ENCODE results near the gene EIF3F. TPM values are rescaled to one million over a fixed set of nuclear protein-coding genes. Genes with fewer than 3 reads are reported as not detected.

The EIF3F gene
- total and polyA plus RNA-seq, 2 of the 8 experiments (the other 6 are each of a cell fraction or from before 2014, with no cell fraction given), result 222 to 388 TPM

GRCh38 chr11:7968686-7969085 is 18.5 kb upstream of the EIF3F start:
- Histone ChIP-seq H4K20me1 (replicated peaks in 1 of 2; ENCODE audit: control insufficient read depth in 1 of 2, insufficient read depth in 2 of 2, low read length in 2 of 2) (no peaks in the 10 kb centered on the region), H2AK5ac (ENCODE audit: low read depth, low read length) (no peak overlapping the region), H3K18ac (ENCODE audit: extremely low read depth, low read length) (no peak overlapping the region), H3K79me1 (ENCODE audit: low read depth, low read length) (no peaks in the 10 kb centered on the region), H2BK120ac (replicated peaks; ENCODE audit: low read depth, low read length) (no peak overlapping the region), H2BK15ac (ENCODE audit: low read length) (no peak overlapping the region), H3K4me2 (ENCODE audit: insufficient read depth in 1 of 2, low read depth in 2 of 2, low read length in 2 of 2) (peak overlapping the region in 1 of 2 experiments; percentile 61; a peak in 1 of 4 replicates), H3K9ac (replicated peaks in 1 of 4; ENCODE audit: extremely low read depth in 1 of 4, low read depth in 3 of 4, low read length in 3 of 4) (no peak overlapping the region), H2AFZ (ENCODE audit: low read length) (no peak overlapping the region), H3K4me3 (ENCODE audit: extremely low read depth in 1 of 4, insufficient read depth in 2 of 4, low read depth in 3 of 4, low read length in 4 of 4) (no peak overlapping the region), H2BK5ac (ENCODE audit: low read depth, low read length) (no peak overlapping the region), H4K8ac (ENCODE audit: extremely low read depth, insufficient read depth, low read length) (no peak overlapping the region), H3K27me3 (replicated peaks in 1 of 4; ENCODE audit: control insufficient read depth in 3 of 4, extremely low read depth in 1 of 4, insufficient read depth in 3 of 4, low read length in 3 of 4) (no peaks in the 10 kb centered on the region), H3K9me3 (ENCODE audit: insufficient read depth in 2 of 2, low read depth in 1 of 2, low read length in 1 of 2) (no peaks in the 10 kb centered on the region), H3K14ac (ENCODE audit: insufficient read length) (no peak overlapping the region), H3K4ac (replicated peaks; ENCODE audit: insufficient read length, low read depth, low read length) (no peak overlapping the region), H4K91ac (replicated peaks; ENCODE audit: insufficient read length, low read length) (no peak overlapping the region), H4K5ac (ENCODE audit: insufficient read length, low read depth, low read length) (no peak overlapping the region), H2BK20ac (ENCODE audit: low read length) (no peak overlapping the region), H3K4me1 (replicated peaks in 1 of 4; ENCODE audit: control insufficient read depth in 3 of 4, insufficient read depth in 4 of 4, low read length in 3 of 4) (peaks cover 0 to 6% (median 3%) of the 10 kb centered on the region in 4 experiments; a peak in 2 of 7 replicates), H2BK12ac (ENCODE audit: low read depth, low read length) (no peak overlapping the region), H3K27ac (ENCODE audit: low read depth, low read length) (no peak overlapping the region), H3K23me2 (ENCODE audit: low read depth, low read length) (no peaks in the 10 kb centered on the region), H3K56ac (replicated peaks; ENCODE audit: insufficient read length, low read depth, low read length) (no peak overlapping the region), H3K23ac (ENCODE audit: insufficient read length) (no peak overlapping the region), H3K79me2 (ENCODE audit: control insufficient read depth in 1 of 2, insufficient read depth in 2 of 2, low read length in 2 of 2) (no peaks in the 10 kb centered on the region), H3K36me3 (ENCODE audit: control insufficient read depth in 2 of 4, insufficient read depth in 4 of 4, low read length in 3 of 4) (no peaks in the 10 kb centered on the region)
- DNase-seq (ENCODE audit: low read depth in 1 of 2, low spot score in 2 of 2), result no peak
- WGBS, 2 experiments (ENCODE audit: extremely low coverage in 1 of 2, insufficient coverage in 1 of 2, insufficient read length in 1 of 2, insufficient replicate concordance in 2 of 2, low coverage in 1 of 2, low lambda C conversion rate in 2 of 2, missing lambda C conversion rate in 1 of 2), result 73% methylated on average over 2 of the region's 2 CpGs; no CpG with 5 or more reads in 1 of the 2 experiments
- ChIA-PET CTCF (ENCODE audit: partially characterized antibody) (interaction anchor here (1.0 to 2.1 kb wide), 8 partner anchors 9 to 122 kb away, joined by 4 to 6 read pairs (median 5); partner anchors contain the start of gene EIF3F), POLR2A (ENCODE audit: partially characterized antibody) (interaction anchor here (0.6 to 0.9 kb wide), 2 partner anchors 9 to 18 kb away, joined by 3 read pairs; partner anchors contain the start of gene EIF3F)
- TF ChIP-seq CREB1 (IDR thresholded peaks at IDR 0.05), result no peak
- TF ChIP-seq FOSL1 (IDR thresholded peaks at IDR 0.05; ENCODE audit: insufficient read depth, low read depth, low read length), result no peak
- TF ChIP-seq SP2 (IDR thresholded peaks at IDR 0.05; ENCODE audit: low read length), result no peak
- no peak for TF ChIP-seq CHD2 (IDR thresholded peaks at IDR 0.05; ENCODE audit: low read length)
- no peak for TF ChIP-seq JUN (IDR thresholded peaks at IDR 0.05; ENCODE audit: low read depth, low read length)
- no peak for TF ChIP-seq TAF1 (IDR thresholded peaks at IDR 0.05; ENCODE audit: low read depth, low read length)
- no peak for TF ChIP-seq USF2 (IDR thresholded peaks at IDR 0.05; ENCODE audit: low read length)
- TF ChIP-seq TEAD4 (IDR thresholded peaks at IDR 0.05; ENCODE audit: low read depth, low read length), result no peak
- TF ChIP-seq JUND (IDR thresholded peaks at IDR 0.05; ENCODE audit: low read length), result no peak
- no peak for TF ChIP-seq SUZ12 (IDR thresholded peaks at IDR 0.05; ENCODE audit: low read length)
- no peak for TF ChIP-seq RNF2 (IDR thresholded peaks at IDR 0.05; ENCODE audit: borderline replicate concordance, low read depth, low read length, missing control alignments, poor library complexity, severe bottlenecking)
- TF ChIP-seq TBP (IDR thresholded peaks at IDR 0.05; ENCODE audit: low read depth, low read length), result no peak
- TF ChIP-seq CEBPB (IDR thresholded peaks at IDR 0.05; ENCODE audit: low read depth, low read length), result no peak
- FAIRE-seq, result no peak

Measured in H1 (cell line).